GM18861 (cell line): ENCODE data around the gene C4BPA.

ENCODE experiments used
- ATAC-seq: cut with Tn5 transposase; IDR thresholded peaks from one replicate; pipeline ENCODE4 v1.9.1; 2021; ENCODE audit not compliant: unreplicated experiment

C4BPA gene

GRCh38 chr1:207179036-207179435 lies 75.0 kb downstream of the C4BPA start:
- ATAC-seq: no peak

- no peak for ATAC-seq
Observed at GRCh38 chr1:207181847-207182246, 77.8 kb downstream of the C4BPA start.

DNA sequence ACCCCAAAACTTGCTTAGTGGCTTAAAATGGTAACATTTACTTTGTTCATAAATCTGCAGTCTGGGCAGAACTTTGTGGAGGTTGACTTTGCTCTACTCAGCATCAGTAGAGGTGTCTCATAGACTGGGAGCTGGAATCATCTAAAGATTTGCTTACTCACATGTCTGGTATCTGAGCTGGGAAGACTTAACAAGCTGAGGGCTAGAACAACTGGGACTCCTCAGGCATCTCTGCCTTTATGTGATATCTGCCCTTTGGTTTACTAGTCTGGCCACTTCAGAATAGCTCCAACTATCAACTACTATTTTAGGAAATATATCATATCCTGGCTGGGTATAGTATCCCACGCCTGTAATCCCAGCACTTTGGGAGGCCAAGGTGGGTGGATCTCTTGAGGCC lies 82.5 kb downstream of the C4BPA start:
- no peak for ATAC-seq

GRCh38 chr1:207188901-207189300 lies 84.9 kb downstream of the C4BPA start:
- ATAC-seq: no peak

DNA sequence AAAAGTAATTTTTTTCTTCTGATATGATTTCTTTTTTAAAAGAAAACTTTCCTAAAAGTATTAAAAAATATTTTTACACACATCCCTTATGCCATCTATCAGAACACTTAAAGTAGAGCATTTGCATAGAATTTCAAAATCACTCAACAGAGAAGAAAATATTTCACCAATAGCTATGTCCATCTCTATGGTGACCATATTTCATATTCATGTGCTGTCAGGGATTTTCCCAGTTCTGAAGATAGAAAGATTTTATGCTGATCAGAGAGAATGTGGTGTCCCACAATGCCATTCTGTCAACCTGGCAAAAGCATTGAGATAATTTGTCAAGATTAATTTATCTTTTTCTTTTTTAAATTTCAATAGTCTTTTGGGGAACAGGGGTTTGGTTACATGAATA lies 87.0 kb downstream of the C4BPA start:
- no peak for ATAC-seq

DNA sequence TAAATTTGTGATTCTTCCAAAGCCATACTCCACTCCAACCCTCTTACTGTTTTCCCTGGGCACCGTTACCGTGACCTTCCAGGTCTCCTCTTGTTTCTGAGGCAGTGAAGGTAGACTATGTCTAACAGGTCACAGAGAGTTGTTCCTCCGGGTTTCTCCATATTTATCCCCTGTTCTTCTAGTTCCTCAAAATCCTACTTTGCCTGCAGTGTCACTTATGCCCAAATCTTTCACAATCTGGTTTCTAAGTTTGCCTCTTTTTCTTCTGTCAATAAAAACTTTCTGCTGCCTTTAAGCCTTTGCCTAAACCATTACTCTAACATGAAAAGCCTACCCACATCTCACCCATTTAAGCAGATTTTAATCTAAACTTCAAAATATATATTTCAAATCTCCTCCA lies 87.7 kb downstream of the C4BPA start:
- ATAC-seq: no peak

DNA sequence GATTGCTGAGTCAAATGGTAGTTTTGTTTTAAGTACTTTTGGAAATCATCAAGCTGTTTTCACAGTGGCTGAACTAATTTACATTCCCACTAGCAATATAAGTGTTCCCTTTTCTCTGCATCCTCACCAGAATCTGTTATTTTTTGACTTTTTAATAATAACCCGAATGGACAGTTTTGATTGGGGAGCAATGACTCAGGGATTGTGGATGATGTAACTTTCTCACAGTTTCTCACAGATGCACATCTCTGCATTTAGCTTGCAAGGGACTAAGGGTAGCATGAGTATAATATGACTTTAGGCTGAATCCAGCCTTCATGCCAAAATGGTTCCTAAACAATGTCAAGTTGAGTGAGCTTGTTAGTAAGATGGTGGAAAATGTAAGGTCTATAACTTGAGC lies 90.2 kb downstream of the C4BPA start:
- no peak for ATAC-seq
